ENCODE measurements around the gene ADK. TPM values are rescaled to one million over a fixed set of nuclear protein-coding genes. Genes with fewer than 3 reads are reported as not detected.
"Not testable (repeated sequence)": the region's sequence is repeated elsewhere in the genome, so short reads cannot be mapped to it uniquely, and the experiment has no call there.

ADK gene
- total RNA-seq, 4 donors from 2014 or later, result 42.3 to 46.3 (median 42.9) TPM

DNA sequence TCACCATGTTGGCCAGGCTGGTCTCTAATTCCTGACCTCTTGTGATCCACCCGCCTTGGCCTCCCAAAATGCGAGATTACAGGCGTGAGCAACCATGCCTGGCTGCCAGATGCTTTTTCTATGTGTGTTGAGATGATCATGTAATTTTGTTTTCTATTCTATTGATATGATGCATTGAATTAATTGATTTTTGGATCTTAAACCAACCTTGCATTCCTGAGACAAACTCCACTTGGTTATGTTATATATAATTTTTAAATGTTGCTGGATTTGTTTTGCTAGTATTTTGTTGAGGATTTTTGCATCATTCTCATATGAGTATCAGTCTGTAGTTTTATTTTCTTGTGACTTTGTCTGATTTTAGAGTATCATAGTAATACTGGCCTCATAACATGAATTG, 192.8 kb downstream of the ADK start:
- DNase-seq (ENCODE audit: low spot score in 2 of 2), result no peak
- no peak for TF ChIP-seq POLR2A (IDR thresholded peaks at IDR 0.05)
- TF ChIP-seq, protein P1, sequence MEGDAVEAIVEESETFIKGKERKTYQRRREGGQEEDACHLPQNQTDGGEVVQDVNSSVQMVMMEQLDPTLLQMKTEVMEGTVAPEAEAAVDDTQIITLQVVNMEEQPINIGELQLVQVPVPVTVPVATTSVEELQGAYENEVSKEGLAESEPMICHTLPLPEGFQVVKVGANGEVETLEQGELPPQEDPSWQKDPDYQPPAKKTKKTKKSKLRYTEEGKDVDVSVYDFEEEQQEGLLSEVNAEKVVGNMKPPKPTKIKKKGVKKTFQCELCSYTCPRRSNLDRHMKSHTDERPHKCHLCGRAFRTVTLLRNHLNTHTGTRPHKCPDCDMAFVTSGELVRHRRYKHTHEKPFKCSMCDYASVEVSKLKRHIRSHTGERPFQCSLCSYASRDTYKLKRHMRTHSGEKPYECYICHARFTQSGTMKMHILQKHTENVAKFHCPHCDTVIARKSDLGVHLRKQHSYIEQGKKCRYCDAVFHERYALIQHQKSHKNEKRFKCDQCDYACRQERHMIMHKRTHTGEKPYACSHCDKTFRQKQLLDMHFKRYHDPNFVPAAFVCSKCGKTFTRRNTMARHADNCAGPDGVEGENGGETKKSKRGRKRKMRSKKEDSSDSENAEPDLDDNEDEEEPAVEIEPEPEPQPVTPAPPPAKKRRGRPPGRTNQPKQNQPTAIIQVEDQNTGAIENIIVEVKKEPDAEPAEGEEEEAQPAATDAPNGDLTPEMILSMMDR (IDR thresholded peaks at IDR 0.05), result no peak
- intact Hi-C loops (cut with DNase I; ENCODE audit: low total_unique reads), result no loop called here
- H3K4me3 ChIP-seq (ENCODE audit: low read depth, poor library complexity, severe bottlenecking), result no peak overlapping the region
- 96 to 99% methylated on average over 3 of the region's 3 CpGs for WGBS, 2 donors

DNA sequence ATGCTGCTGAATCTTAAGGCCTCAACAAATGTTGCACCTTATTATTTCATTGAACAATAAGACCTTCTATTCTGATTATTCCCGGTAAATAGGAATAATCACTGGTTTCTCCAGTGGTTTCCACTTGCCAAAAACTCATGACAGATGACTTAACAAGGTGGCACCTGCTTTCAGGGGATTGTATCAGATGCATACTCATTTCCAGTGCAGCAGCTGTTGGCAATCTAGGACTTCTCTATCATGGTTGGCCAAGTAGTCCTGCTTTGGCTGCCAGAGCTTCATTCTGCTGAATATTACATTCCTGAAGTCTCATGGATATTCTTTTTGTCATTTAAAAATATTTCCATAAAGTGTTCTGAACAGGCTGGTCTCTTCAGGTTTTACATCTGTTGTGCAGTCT, 193.3 kb downstream of the ADK start:
- TF ChIP-seq, protein P1 (IDR thresholded peaks at IDR 0.05), result no peak
- TF ChIP-seq POLR2A (IDR thresholded peaks at IDR 0.05), result no peak
- 95 to 100% methylated on average over 1 of the region's 1 CpG for WGBS, 2 donors
- intact Hi-C loops (cut with DNase I; ENCODE audit: low total_unique reads), result no loop called here
- no peak for DNase-seq (ENCODE audit: low spot score in 2 of 2)
- no peak overlapping the region for H3K4me3 ChIP-seq (ENCODE audit: low read depth, poor library complexity, severe bottlenecking)

DNA sequence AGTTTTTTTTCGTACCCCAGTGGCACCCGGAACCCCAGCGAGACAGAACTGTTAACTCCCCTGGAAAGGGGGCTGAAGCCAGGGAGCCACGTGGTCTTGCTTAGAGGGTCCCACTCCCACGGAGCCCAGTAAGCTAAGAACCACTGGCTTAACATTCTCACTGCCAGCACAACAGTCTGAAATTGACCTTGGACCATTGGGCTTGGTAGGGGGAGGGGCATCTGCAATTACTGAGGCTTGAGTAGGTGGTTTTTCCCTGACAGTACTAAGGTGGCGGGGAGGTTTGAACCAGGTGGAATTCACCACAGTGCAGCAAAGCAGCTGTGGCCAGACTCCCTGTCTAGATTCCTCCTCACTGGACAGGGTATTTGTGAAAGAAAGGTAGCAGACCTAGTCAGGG, 196.5 kb downstream of the ADK start:
- 94 to 98% methylated on average over 6 of the region's 6 CpGs for WGBS, 2 donors
- no peak for DNase-seq (ENCODE audit: low spot score in 2 of 2)
- H3K4me3 ChIP-seq (ENCODE audit: low read depth, poor library complexity, severe bottlenecking), result no peak overlapping the region
- intact Hi-C loops (cut with DNase I; ENCODE audit: low total_unique reads), result no loop called here
- TF ChIP-seq, protein P1 (IDR thresholded peaks at IDR 0.05), result no peak
- no peak for TF ChIP-seq POLR2A (IDR thresholded peaks at IDR 0.05)

DNA sequence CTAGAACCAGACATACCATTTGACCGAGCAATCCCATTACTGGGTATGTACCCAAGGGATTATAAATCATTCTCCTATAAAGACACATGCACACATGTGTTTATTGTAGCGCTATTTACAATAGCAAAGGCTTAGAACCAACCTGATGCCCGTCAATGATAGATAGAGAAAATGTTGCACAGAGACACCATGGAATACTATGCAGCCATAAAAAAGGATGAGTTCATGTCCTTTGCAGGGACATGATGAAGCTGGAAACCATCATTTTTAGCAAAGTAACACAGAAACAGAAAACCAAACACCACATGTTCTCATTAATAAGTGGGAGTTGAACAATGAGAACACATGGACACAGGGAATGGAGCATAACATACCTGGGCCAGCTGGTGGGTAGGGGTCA, 202.0 kb downstream of the ADK start:
- DNase-seq (ENCODE audit: low spot score in 2 of 2); intact Hi-C loops (cut with DNase I; ENCODE audit: low total_unique reads); H3K4me3 ChIP-seq (ENCODE audit: low read depth, poor library complexity, severe bottlenecking): not testable (repeated sequence)
- WGBS, 2 donors, result 93 to 99% methylated on average over 3 of the region's 3 CpGs

DNA sequence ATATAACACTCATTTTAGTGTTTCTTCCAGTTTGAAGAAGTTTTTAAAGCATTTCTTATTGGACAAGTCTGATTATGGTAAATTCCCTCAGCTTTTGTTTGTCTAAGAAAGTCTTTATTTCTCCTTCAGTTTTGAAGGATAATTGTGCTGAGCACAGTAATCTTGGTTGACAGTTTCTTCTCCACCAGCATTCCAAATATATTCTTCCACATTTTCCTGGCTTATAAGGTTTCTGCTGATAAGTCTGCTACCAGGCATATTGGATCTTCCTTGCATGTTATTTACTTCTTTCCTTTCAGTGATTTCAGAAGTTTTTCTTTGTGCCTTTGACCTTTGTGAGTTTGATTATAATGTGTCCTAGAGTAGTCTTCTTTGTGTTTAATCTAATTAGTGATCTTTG, 210.7 kb downstream of the ADK start:
- intact Hi-C loops (cut with DNase I; ENCODE audit: low total_unique reads), result no loop called here

DNA sequence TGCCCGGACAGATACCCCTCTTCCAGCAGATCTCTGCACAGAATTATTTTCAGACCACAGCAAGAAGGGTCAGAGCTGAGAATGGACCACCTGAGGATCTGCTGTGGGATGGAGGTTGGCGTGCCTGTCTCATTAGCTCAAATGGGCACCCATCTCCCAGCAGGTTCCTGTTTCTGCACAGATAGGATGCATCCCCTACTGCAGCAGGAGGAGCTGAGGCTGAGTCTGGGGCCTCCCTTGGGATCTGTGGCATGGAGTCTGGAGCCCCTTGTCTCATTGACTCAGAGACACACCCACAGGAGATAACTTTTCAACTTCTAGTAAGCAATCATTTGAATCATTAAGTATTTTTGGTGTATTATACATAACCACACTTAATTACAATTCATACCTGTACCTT, 212.7 kb downstream of the ADK start:
- WGBS, 2 donors, result 100% methylated on average over 2 of the region's 2 CpGs
- no peak overlapping the region for H3K4me3 ChIP-seq (ENCODE audit: low read depth, poor library complexity, severe bottlenecking)
- intact Hi-C loops (cut with DNase I; ENCODE audit: low total_unique reads), result no loop called here
- no peak for TF ChIP-seq POLR2A (IDR thresholded peaks at IDR 0.05)
- TF ChIP-seq, protein P1 (IDR thresholded peaks at IDR 0.05), result no peak
- no peak for DNase-seq (ENCODE audit: low spot score in 2 of 2)

More for the DNA sequence above, 210.7 kb downstream of the ADK start:
- no peak for DNase-seq (ENCODE audit: low spot score in 2 of 2)
- TF ChIP-seq POLR2A (IDR thresholded peaks at IDR 0.05), result no peak
- TF ChIP-seq, protein P1 (IDR thresholded peaks at IDR 0.05), result no peak
- no peak overlapping the region for H3K4me3 ChIP-seq (ENCODE audit: low read depth, poor library complexity, severe bottlenecking)

Measured in lower leg skin (tissue), 4 donors.